Activated T-helper 1 cell treated with anti-CD3 and anti-CD28 coated beads, Interleukin-12 subunit alpha, Interleukin-12 subunit beta, Interleukin-2, Interleukin-4 antibody, amounts not matched to agents 30 ng/mL and 10 ng/mL and 1 ng/mL, durations not matched to agents 14 hours and 24 hours and 36 hours (primary cell): ENCODE measurements around the gene UNC45A. TPM values are rescaled to one million over a fixed set of nuclear protein-coding genes. Genes with fewer than 3 reads are reported as not detected.
A peak's percentile ranks its signal among the peaks of the same experiment; 100 is the strongest.

ENCODE experiments used
- DNase-seq: peaks from one replicate; pipeline ENCODE4 v3.0.0; 2021; ENCODE audit warnings: low spot score
- H3K27ac Mint-ChIP-seq: one replicate; pipeline ENCODE4 v1.8.0; 2021; ENCODE audit warnings: mild to moderate bottlenecking, mixed read lengths
- H3K27me3 Mint-ChIP-seq: one replicate; pipeline ENCODE4 v1.8.0; 2022; ENCODE audit warnings: mild to moderate bottlenecking, moderate library complexity, mixed read lengths; ENCODE audit not compliant: insufficient read depth
- H3K36me3 Mint-ChIP-seq: one replicate; pipeline ENCODE4 v1.8.0; 2021; ENCODE audit warnings: low read depth, mixed read lengths
- H3K4me1 Mint-ChIP-seq: one replicate; pipeline ENCODE4 v1.8.0; 2021; ENCODE audit warnings: low read depth, mixed read lengths
- H3K4me3 Mint-ChIP-seq: one replicate; pipeline ENCODE4 v1.8.0; 2021; ENCODE audit warnings: mild to moderate bottlenecking, moderate library complexity, mixed read lengths
- H3K9me3 Mint-ChIP-seq: one replicate; pipeline ENCODE4 v1.8.0; 2021; ENCODE audit warnings: mixed read lengths
- intact Hi-C: fragments of 100-400 bp; cut with micrococcal nuclease; formaldehyde crosslinking; loops from one replicate; pipeline ENCODE4 v1.15.1; 2024
- total RNA-seq: library from RNA; stranded (reverse); gene quantifications from 2 replicates; pipeline ENCODE4 v1.2.3, GENCODE V29; 2022

The UNC45A gene
- total RNA-seq, 1 donor from 2014 or later, result 68.6 TPM

- H3K27ac Mint-ChIP-seq, result no peak overlapping the region
- no peak for DNase-seq
These were observed 11.5 kb downstream of the UNC45A start for GRCh38 chr15:90946538-90946937.

GRCh38 chr15:90946941-90947576 is 12.0 kb downstream of the UNC45A start:
- no peaks in the 10 kb centered on the region for H3K4me1 Mint-ChIP-seq
- peaks cover 33% of the 10 kb centered on the region for H3K36me3 Mint-ChIP-seq
- no peak for DNase-seq
- no peak overlapping the region for H3K27ac Mint-ChIP-seq
- no peaks in the 10 kb centered on the region for H3K9me3 Mint-ChIP-seq
- H3K27me3 Mint-ChIP-seq, result no peaks in the 10 kb centered on the region
- intact Hi-C loops, result no loop called here
- no peak overlapping the region for H3K4me3 Mint-ChIP-seq

More at GRCh38 chr15:90946538-90946937, 11.5 kb downstream of the UNC45A start:
- Mint-ChIP-seq H3K27me3 (no peaks in the 10 kb centered on the region), H3K36me3 (peaks cover 30% of the 10 kb centered on the region), H3K4me1 (no peaks in the 10 kb centered on the region), H3K9me3 (no peaks in the 10 kb centered on the region), H3K4me3 (no peak overlapping the region)
- intact Hi-C loops, result no loop called here

GRCh38 chr15:90947577-90948357 is 12.7 kb downstream of the UNC45A start:
- no peak overlapping the region for H3K4me3 Mint-ChIP-seq
- no peaks in the 10 kb centered on the region for H3K4me1 Mint-ChIP-seq
- H3K9me3 Mint-ChIP-seq, result no peaks in the 10 kb centered on the region
- DNase-seq, result no peak
- no peak overlapping the region for H3K27ac Mint-ChIP-seq
- H3K27me3 Mint-ChIP-seq, result no peaks in the 10 kb centered on the region
- peaks cover 36% of the 10 kb centered on the region for H3K36me3 Mint-ChIP-seq
- intact Hi-C loops, result no loop called here

DNA sequence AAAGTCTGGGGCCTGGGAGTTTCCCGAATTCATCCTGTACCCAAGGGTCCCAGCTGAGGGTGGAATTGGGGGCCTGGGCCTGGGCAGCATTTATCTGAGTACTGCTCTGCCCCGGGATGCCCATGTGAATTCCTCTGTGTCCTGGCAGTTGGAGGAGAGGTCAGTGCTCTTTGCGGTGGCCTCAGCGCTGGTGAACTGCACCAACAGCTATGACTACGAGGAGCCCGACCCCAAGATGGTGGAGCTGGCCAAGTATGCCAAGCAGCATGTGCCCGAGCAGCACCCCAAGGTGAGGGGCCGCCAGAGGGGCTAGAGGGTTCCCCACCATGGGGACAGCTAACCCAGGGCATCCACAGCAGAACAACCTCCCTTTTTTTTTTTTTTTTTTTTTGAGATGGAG is 13.4 kb downstream of the UNC45A start:
- no peak for DNase-seq
- Mint-ChIP-seq H3K4me3 (no peak overlapping the region), H3K36me3 (peaks cover 39% of the 10 kb centered on the region), H3K4me1 (peaks cover 3% of the 10 kb centered on the region), H3K27me3 (no peaks in the 10 kb centered on the region), H3K9me3 (no peaks in the 10 kb centered on the region), H3K27ac (no peak overlapping the region)
- intact Hi-C loops, result no loop called here

DNA sequence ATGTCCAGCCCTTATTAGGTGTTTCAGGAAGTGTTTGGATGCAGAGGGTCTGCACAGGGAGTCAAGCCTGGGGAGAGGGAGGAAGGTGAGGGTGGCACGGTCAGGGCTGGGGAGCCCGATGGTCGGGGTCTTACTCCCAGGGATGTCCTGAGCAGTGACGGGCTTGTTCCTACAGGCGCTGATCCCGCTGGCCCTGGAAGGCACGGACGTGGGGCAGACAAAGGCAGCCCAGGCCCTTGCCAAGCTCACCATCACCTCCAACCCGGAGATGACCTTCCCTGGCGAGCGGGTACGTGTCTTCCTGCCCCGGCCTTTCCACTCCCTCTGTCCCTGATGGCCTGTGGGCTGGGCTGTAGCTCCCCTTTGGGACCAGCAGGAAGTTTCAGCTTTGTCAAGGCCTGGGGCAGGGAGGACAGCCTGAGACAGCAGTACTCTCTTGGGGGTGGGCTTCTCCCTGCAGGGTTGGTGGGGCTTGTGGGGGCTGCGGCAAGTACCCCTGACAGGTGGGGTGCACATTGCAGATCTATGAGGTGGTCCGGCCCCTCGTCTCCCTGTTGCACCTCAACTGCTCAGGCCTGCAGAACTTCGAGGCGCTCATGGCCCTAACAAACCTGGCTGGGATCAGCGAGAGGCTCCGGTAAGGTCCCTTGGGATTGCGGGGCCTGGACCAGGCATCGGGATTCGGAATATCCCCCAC is 15.0 kb downstream of the UNC45A start:
- H3K9me3 Mint-ChIP-seq, result no peaks in the 10 kb centered on the region

GRCh38 chr15:90950676-90951075 is 15.6 kb downstream of the UNC45A start:
- no peaks in the 10 kb centered on the region for H3K9me3 Mint-ChIP-seq
- no peak overlapping the region for H3K4me3 Mint-ChIP-seq
- intact Hi-C loops, result loop anchor here (10.0 kb wide), 1 partner anchor 1616 kb away; the partner anchor contains the start of gene POLG
- peaks cover 38% of the 10 kb centered on the region for H3K36me3 Mint-ChIP-seq
- H3K27me3 Mint-ChIP-seq, result no peaks in the 10 kb centered on the region
- no peak overlapping the region for H3K27ac Mint-ChIP-seq
- no peak for DNase-seq
- H3K4me1 Mint-ChIP-seq, result peaks cover 9% of the 10 kb centered on the region

More for the DNA sequence above, 15.0 kb downstream of the UNC45A start:
- H3K4me3 Mint-ChIP-seq, result no peak overlapping the region
- H3K36me3 Mint-ChIP-seq, result peaks cover 38% of the 10 kb centered on the region
- intact Hi-C loops, result loop anchor here (10.0 kb wide), 1 partner anchor 1615 kb away; the partner anchor contains the start of gene POLG
- H3K27ac Mint-ChIP-seq, result no peak overlapping the region
- no peaks in the 10 kb centered on the region for H3K27me3 Mint-ChIP-seq
- no peak for DNase-seq
- peaks cover 9% of the 10 kb centered on the region for H3K4me1 Mint-ChIP-seq

DNA sequence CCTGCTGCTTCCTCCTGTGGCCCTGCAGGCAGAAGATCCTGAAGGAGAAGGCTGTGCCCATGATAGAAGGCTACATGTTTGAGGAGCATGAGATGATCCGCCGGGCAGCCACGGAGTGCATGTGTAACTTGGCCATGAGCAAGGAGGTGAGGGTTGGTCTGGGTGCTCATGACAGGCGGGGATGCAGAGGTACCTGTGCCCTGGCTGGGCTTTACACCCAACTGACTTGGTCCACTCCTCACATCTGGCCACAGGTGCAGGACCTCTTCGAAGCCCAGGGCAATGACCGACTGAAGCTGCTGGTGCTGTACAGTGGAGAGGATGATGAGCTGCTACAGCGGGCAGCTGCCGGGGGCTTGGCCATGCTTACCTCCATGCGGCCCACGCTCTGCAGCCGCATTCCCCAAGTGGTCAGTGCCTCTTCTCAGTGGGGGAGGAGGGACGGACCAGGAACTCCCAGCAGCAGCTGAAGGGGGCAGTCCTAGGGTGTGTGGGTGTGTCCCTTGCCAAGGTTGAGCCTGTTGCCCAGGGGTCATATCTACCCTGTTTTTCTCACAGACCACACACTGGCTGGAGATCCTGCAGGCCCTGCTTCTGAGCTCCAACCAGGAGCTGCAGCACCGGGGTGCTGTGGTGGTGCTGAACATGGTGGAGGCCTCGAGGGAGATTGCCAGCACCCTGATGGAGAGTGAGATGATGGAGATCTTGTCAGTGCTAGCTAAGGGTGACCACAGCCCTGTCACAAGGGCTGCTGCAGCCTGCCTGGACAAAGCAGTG is 18.0 kb downstream of the UNC45A start:
- Mint-ChIP-seq H3K27ac (peak overlapping the region; percentile 43), H3K4me3 (peak overlapping the region; percentile 90), H3K27me3 (no peaks in the 10 kb centered on the region), H3K9me3 (no peaks in the 10 kb centered on the region), H3K4me1 (peaks cover 16% of the 10 kb centered on the region), H3K36me3 (peaks cover 35% of the 10 kb centered on the region)
- intact Hi-C loops, result loop anchor here (10.0 kb wide), 1 partner anchor 1618 kb away; the partner anchor contains the start of gene POLG
- no peak for DNase-seq

DNA sequence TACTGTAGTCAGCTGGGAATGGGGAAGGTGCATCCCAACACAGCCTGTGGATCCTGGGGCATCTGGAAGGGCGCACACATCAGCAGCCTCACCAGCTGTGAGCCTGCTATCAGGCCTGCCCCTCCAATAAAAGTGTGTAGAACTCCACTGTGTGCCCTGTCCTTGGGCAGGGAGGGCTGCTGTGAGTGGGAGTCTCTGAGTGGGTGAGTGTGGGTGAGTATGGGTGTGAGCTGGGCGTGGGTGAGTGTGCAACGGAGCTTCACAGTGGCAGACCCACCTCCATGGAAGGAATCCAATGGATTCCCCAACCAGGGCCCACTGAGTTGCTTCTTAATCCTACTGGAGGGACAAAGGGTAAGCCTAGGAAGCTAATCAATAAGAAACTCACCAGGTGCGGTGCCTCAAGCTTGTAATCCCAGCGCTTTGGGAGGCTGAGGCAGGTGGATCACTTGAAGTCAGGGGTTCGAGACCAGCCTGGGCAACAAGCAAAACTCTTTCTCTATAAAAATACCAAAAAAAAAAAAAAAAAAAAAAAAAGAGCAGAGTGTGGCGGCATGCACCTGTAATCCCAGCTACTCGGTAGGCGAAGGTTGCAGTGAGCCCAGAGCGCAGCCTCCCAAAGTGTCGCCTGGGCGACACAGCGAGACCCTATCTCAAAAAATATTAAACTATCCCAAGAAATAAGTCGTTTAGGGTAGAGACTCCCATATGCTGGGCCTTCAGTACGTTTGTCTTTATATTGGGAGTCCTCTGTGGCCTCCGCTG is 19.0 kb downstream of the UNC45A start:
- Mint-ChIP-seq H3K4me1 (peaks cover 16% of the 10 kb centered on the region), H3K36me3 (peaks cover 27% of the 10 kb centered on the region), H3K4me3 (peak overlapping the region; percentile 90), H3K27me3 (no peaks in the 10 kb centered on the region), H3K27ac (peak overlapping the region; percentile 90), H3K9me3 (no peaks in the 10 kb centered on the region)
- intact Hi-C loops, result loop anchor here (1.0 to 10.0 kb wide), 3 partner anchors 19 to 1619 kb away; partner anchors contain the start of genes POLG and UNC45A
- no peak for DNase-seq

DNA sequence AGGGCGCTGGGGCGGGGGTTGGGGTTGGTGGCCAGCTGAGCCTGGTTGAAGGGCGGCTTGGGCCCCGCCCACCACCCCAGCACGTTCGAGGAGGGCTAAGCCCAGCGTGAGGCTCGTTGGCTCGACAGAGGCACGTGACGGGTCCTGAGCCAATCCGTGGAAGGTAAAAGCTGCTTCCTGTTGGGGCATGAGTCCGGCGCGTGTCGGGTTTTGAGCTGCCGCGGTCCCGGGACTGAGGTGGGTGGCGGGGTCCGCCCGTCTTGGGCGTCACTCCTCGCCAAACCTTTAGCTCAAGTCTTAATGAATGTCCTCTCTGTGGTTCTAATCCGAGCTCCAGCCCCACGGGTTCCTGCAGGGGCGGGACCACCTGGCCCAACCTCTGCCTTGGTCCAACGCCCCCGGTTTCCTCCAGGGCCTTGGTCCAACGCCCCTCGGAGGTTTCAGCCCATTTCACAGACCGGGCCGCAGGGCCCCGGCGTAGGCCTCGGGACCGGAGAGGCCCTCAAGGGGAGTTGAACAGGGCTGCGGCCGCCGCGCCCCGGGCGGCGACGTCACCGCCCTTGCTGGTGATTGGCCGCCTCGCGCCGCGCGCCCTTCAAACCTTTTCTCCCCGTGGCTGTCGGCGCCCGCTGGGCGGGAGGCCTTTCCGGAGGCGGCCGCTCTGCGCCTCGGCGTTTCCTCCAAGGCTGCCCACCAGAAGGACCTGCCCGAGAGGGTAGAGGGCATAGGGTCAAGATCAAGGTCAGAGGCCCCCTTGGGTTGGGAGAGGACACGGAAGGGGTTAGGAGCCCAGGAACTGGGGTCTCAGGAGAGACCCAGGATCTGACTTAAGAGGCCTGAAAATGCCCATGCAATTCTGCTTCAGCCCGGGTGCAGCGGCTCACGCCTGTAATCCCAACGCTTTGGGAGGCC is 19.9 kb downstream of the UNC45A start, which contains the start of gene RCCD1:
RCCD1 (plus strand) TSS at position 173 of the 912 bp plus-strand sequence. CDS start 1,851 bp downstream, outside the sequence.
- Mint-ChIP-seq H3K4me1 (peaks cover 23% of the 10 kb centered on the region), H3K27me3 (no peaks in the 10 kb centered on the region), H3K36me3 (peaks cover 31% of the 10 kb centered on the region), H3K27ac (peak within 1 kb of the TSS; percentile 90), H3K9me3 (no peaks in the 10 kb centered on the region), H3K4me3 (peak within 1 kb of the TSS; percentile 90)
- intact Hi-C loops, result loop anchor here (1.0 to 10.0 kb wide), 5 partner anchors 20 to 1620 kb away; partner anchors contain the start of genes POLG, PRC1, UNC45A and VPS33B
- peak; percentile 90 for DNase-seq

- Mint-ChIP-seq H3K4me1 (peaks cover 24% of the 10 kb centered on the region), H3K27ac (peak overlapping the region; percentile 90), H3K27me3 (no peaks in the 10 kb centered on the region), H3K4me3 (peak overlapping the region; percentile 90), H3K36me3 (peaks cover 31% of the 10 kb centered on the region), H3K9me3 (no peaks in the 10 kb centered on the region)
- intact Hi-C loops, result loop anchor here (1.0 to 10.0 kb wide), 6 partner anchors 39 to 1621 kb away; partner anchors contain the start of genes POLG, PRC1 and VPS33B
- no peak for DNase-seq
These were observed 20.7 kb downstream of the UNC45A start for GRCh38 chr15:90955624-90956273.
